GM19035 (cell line): ENCODE results near the gene ARL13B.
"Not testable (repeated sequence)": the region's sequence is repeated elsewhere in the genome, so short reads cannot be mapped to it uniquely, and the experiment has no call there.

Experiments
- ATAC-seq: cut with Tn5 transposase; IDR thresholded peaks from one replicate; pipeline ENCODE4 v1.9.1; 2021; ENCODE audit not compliant: unreplicated experiment

Gene ARL13B

DNA sequence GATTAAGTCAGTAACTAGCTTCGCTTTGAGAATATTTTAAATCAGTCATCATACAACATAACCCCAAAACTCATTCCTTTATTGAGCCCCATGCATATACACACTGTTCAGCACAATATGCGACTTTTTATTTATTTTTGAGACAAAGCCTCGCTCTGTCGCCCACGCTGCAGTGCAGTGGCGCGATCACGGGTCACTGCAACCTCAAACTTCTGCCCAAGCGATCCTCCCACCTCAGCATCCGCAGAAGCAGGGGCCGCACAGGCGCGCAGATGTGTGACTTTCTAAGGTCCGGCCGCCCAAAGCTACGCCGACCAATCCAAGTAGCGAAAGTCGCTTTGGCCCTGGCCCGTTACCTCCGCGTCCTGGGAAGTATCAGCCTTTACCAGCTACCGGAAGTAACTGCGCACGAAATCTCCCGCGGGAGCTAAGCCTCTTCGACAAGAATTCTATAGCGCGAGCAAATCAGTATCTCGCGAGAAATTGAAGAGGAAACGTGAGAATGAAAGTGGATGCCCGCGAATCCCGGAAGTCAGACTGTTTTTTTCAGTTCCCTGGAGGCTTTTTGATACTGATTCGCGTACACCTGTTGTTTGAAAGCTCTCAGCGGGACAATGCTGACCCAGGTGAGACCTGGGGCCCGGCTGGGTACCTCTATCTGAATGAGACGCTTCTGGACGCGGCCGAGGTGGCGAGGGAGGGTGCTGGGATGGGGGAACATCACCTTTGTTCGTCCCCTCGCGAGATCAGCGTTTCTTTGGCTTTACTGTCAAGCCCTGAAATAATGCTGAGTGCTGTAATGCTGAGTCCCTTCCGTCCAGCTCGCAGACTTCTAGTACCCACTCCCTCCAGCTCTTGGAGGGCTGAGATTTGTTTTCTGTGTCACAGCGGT, 82.8 kb downstream of the ARL13B start, which contains the start of the genes DHFR2 and NSUN3:
TSS of gene DHFR2 (minus strand) at position 404 of the 892 bp plus-strand sequence. CDS start 1,405 bp downstream, outside the sequence.
TSS of gene NSUN3 (plus strand) at position 549 of the 892 bp plus-strand sequence. CDS start at position 615, 66 bp downstream.
- peak; percentile 94 for ATAC-seq

DNA sequence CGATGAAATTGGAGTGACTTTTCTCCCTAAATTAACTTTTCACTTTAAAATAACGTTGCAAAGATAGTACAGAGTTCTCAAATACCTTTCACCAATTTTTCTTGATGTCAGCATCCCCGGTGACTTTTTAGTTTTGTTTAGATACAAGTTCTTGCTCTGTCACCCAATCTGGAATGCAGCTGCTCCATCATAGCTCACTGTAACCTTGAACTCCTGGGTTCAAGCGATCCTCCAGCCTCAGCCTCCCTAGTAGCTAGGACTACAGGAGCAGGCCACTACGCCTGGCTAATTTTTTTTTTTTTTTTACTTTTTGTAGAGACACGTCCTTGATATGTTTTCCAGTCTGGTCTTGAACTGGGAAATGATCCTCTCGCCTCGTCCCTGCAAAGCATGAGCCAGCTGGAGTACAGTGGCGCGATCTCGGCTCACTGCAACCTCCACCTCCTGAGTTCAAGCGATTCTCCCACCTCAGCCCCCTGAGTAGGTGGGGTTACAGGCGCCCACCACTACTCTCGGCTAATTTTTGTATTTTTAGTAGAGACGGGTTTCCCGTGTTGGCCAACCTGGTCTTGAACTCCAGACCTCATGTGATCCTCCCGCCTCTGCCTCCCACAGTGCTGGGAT, 83.7 kb downstream of the ARL13B start:
- ATAC-seq: no peak

DNA sequence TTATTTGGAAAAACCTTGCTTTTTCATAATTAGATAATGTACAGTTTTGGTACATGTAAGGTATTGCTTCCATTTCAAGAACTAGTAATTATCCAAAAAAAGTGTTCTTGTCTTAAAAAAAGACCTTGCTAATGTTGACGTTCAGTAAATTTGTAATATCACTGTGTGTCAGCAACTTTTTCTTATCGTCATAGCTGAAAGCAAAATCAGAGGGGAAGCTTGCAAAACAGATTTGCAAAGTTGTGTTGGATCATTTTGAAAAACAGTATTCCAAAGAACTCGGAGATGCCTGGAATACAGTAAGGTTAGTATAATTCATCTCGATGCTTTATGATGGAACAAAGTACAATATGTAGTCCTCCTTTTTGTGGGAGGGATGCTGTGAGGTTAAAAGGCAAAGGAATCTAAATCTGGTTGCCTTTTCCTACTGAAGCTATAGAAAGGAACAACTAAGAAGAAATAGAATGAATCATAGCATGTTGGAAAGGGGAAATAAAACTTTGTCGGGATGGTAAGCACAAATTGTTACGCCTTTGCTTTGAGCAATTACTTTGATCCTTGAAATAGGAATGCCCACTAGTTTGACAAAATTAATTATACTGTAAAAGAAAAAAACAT, 84.4 kb downstream of the ARL13B start:
- no peak for ATAC-seq

DNA sequence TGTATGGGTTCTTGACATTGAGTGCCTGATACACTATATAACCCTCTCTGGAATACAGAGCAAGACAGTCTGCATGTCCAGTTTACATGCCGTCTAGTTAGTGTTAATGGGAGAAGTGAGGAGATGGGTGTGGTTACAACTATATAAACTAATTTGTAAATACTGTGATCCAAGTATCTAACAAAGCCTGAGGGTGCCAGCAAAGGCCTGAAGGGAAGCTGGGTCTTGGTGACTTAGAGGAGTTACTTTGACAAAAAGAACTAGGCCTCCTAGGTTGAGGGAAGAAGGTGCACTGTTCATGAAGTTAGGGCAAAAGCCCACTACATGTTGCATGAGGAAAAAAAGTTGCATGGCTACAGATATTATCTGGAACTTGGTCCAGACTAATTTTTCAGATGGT, 85.2 kb downstream of the ARL13B start:
- ATAC-seq: no peak

DNA sequence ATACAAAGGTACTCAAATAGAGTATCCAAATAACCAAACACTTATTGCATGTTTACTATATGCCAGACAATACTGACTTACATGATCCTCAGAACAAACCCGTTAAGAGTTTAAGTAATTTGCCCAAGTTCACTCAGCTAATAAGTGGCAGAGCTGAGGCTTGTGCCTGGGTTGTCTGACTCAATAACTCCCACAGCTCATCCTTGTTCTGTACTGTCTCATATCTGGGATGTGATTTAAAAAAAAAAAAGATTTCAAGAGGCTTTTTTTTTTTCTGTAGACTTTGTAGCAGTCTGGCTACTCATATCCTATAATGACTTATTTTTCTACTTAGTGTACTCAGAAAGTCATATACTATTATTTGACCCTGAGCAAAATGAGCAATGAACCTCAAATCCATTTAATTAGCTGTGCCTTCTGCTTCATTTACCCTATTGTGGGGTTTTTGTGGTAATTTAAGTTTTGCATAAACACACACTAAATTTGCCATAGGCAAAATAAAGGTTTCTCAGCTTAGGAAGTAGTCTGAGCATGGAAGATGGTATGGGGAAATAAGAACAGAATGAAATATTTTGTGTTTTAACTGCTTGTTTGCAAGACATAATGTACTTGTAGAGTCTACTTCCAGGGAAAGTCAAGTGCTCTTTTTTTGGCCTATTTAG, 86.0 kb downstream of the ARL13B start:
- ATAC-seq: no peak

DNA sequence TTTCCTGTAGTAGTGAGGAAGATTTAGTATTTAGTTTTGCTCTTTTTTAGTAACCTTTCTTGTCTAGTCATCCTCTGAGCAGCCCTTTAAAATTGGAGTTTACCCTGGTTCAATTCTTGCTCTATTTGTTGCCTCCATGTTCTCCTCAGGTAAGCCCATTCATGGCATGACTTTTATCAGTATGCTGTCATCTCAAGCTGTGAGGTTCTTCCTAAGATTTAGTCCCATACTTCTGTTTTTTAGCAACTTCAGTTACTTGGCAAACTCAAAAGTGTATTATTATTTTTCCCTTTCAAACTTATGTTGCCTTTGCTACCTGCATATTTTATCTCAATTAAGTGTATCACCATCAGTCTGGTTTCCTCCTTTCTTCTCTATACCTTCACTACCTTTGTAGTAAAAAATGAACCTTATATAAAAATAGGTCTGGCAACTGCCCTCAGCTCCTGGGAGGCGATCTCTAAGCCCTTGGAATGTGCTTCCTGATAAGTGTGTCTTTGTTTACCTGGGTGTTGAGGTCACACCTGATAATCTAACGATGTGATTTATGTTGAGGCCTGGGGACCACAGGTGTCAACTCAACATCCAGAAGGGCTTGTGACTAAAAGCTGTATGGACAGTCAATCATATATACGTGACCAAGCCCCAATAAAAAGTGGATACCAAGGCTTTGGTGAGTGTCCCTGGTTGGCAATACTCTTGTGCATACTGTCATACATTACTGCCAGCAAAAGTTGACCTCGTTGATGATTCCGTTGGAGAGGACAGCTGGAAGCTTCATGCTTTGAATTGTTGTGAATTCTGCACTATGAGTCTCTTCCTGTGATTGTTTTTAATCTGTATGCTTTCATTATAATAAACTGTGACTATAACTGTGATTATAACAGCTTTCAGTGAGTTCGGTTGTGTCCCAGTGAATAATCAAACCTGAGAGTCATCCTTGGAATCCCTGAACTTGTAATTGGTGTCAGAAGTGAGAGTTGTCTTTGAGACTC, 86.8 kb downstream of the ARL13B start:
- no peak for ATAC-seq

DNA sequence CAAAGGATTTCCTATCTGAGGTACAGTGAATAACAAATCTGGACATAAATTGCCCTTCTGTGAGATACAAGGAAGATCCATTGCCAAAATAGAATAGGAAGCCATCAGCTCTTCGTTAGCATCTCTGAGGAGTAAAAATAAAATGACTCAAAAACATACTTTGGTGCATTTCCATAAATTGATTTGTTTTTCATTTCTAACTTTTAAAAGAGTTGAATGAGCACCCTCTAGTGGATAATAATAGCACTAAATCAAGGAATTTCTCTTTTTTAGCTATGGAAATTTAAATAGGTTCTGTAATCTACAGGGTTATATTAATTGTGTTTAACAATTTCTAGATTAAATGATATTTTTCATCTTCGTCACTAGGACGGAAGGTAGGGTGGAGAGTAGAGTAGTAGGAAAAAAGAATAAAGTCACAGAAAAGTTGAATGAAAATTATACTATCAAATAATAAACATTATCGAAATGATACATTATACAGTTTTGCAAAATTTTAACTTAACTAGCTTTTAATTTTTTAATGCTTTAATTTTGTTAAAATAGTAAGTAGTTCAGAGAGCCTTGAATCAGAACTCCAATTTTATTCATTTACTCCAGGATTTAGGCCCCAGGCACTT, 89.3 kb downstream of the ARL13B start:
- ATAC-seq: no peak

DNA sequence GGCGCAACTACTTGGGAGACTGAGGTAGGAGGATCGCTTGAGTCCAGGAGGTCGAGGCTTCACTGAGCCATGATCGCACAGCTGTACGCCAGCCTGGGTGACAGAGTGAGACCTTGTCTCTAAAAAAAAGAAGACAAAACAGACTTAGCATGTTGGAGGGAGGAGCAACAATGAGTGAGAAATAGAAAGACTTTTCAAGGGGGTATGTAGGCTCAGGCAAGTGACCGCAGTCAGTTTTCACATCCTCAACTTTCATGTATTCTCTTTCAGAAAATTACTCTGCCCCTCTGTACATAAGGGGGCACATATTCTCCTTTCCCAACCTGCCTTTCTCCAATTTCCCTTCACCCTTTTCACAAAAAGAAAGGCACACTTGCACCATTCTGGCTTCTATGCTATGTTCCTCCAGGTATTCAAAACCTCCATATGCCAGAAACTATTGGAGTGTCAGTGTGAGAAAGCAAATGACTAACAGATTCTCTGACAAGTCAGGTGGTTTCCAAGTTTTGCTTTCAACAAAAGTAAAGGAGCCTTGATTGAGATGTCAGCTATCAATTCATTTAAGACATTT, 90.5 kb downstream of the ARL13B start:
- ATAC-seq: peak; percentile 82

DNA sequence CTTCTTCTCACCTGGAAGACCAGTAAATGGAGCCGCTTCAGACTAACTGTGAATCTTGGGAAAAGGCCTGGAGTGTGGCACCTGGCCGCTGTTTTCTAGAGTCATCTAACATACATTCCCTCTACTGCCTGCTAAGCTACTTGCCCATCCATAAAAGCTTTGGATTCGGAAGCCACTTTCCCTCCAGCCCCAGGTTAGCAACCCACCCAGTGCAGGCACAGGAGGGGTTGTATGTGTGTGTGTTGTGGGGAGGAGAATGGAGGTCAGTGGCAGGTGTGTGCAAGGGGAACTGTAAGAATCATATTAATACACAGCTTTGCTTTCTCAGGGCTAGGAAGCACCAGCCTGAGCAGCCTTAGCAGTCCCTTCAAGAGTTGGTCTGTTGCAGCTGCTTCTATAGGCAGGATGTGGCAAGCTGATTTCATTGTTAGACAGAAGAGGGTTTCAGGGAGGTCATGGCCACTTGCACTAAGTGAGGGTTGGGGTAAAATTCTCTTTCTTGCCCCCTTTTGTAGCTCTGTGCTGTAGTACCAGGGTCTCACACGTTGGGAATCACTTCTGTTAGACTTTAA, 91.8 kb downstream of the ARL13B start:
- peak; percentile 65 for ATAC-seq

DNA sequence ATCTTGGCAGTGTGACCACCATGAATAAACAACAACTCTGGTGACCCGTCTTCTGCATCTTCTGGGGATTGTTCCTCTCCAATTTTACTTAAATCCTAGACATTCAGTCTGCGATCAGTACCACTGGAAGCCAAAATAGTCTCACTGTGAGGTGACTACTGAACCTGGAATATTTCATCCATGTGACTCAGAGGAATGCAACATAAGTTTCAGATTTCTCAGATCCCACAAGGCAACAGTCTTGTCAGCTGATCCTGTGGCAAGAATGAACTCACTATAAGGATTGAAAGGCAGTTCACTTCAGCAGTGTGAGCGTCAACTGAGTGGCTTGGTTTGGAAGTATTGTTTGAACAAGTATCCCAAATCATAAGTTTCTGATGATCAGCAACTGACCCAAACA, 96.1 kb downstream of the ARL13B start:
- no peak for ATAC-seq

DNA sequence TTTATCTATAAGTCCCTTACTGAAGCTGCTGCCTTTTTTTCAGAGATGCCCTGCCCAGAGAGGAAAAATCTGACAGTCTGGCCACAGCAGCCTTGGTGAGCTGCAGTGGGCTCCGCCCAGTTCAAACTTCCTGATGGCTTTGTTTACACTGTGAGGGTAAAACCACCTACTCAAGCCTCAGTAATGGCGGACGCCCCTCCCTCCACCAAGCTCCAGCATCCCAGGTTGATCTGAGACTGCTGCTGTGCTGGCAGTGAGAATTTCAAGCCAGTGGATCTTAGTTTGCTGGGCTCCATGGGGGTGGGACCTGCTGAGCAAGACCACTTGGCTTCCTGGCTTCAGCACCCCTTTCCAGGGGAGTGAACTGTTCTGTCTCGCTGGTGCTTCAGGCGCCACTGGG, 100.6 kb downstream of the ARL13B start:
- not testable (repeated sequence) for ATAC-seq

DNA sequence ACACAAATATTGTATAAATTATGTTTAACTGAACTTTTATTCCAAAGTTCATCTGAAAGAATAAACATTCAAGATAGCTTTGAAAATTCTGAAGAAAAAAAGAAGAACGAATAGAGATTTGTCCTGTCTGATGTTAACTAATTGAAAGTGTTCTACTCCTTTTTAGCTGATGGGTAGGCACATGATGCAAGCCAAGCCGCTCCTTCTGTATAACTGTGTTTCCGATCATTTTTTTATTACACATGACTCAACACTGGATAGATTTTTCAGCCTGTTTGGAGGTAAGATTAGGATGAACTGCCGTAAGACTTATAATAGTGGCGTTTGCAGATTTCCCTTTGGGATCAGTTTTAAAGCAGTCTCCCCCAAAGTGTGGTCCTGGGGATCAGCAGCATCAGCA, 101.9 kb downstream of the ARL13B start:
- ATAC-seq: no peak

DNA sequence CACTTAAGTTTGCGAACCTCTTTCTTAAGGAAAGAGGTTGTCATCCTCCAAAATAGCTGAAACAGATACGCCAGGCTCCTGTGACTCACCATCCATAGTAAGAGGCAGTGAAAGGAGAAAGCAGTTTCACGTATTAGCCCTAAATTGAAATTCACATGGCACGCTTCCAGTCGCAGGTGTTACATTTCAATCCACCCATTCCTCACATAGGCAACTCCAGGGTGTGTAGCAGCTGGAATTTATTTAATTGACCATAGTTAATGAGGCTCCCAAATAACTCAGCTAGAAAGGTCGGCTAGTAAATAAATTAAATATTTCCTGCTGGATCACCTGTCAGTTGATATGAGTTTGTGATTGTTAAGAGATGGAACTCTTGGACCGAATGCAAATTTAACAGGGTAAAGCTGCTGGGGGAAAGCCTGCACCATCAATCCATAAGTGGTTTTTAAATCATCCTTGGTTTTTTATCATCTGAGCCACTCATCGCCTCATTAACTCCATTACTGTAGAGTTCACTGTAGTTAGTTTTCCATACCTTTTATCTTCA, 102.5 kb downstream of the ARL13B start:
- no peak for ATAC-seq

DNA sequence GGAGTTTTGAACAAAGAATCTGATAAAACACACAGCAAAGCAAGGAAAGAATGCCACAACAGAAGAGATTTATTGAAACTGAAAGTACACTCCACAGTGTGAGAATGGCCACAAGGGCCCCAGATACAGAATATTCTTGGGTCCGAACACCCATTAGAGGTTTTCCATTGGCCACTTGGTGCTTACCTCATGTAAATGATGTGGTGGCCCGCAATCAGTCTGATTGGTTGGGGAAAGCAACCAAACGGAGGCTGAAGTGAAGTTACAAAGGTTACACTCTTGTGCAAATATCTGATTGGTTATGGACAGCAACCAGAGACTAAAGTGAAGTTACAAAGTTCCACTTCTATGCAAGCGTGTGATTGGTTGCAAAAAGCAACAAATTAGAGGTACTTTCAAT, 103.3 kb downstream of the ARL13B start:
- no peak for ATAC-seq

DNA sequence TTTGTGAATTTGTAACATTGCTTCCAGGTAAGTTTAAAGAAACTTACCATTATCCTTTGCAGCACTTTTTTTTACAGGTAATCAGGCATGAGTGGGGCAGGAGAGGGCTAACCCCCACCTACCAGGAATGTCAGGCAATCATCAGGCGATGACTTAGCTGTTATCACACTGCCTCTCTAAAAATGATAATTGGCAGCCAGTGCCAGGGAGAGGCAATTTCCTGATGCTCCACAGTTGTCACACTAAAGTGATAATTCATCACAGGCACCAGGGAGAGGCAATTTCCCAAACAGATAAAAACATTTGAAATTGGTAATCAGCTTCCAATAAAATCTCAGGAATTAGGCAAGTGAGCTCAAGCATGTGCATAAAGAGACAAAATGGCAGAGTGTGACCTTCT, 109.2 kb downstream of the ARL13B start:
- no peak for ATAC-seq

DNA sequence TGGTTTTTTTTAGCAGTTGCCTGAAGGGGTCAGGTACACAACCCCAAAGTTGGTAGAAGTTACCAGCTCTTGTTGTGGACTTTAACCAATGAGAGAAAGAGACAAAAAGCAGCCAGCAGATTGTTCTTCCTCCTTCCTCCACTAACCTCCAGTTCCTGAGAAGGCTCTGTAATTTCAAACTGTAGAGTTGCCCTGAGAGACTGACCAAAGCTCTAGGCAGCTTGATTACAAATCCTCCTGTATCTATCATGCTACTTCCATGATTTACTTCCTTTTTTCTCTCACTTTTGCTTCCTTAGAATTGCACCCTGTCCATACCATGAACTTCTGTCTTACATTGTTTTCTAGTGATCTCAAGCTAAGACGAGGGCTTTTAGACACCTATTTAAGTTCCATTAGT, 112.1 kb downstream of the ARL13B start:
- ATAC-seq: no peak

DNA sequence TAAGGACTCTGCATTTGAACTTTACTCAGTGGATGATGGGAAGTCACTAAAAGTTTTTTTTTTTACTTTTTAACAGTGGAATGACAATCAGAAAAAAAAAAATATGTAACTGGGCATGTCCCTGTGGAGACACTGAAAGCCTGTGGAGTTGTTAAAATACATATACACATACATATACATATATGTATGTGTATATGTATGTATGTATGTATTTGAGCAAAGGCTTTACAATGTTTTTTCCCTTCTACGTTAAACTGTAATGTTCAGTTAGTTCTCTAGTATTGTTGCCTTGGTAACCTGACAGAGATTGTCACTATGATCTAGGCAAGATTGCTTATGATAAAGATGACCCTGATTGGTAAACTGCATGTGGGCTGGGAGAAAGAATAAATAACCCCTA, 113.2 kb downstream of the ARL13B start:
- no peak for ATAC-seq

DNA sequence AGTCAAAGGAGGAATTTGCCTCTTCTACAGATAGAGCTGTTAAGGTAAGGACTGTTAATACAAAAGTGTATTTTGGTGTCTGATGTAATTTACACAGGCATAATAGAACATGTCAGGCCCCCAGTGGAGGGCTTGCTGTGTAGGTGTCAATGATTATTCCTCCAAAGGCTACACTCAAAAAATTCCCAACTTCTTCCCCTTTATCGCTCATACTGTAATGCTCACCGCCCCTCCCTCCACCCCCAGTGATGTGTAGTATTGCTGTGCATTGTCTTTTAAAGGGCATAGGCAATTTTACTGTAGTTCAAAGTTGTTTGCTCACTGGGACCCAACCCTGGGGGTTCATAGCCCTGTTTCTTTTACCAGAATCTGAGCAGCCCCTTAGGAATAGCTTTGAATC, 115.2 kb downstream of the ARL13B start:
- no peak for ATAC-seq

DNA sequence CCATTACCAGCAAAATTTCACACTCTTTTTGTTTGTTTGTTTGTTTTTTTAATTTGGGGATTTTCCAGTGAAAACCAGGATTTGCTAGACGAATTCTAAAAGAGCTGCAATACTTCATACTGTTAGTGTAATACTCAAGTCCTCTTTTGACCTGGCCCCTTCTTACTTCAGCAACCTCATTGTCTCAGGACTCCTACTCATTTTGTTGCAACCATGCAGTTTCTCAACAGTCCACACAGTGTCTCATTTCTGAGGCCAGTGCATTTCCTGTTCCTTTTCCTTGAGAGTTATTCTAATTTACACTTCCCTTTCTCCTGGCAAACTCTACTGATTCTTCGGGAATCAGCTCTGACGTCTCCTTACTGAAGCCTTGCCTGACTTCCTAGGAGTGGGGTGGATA, 118.5 kb downstream of the ARL13B start:
- no peak for ATAC-seq
